Colonic mucosa (tissue), 4 donors: ENCODE results near the gene NOP16. TPM values are rescaled to one million over a fixed set of nuclear protein-coding genes. Genes with fewer than 3 reads are reported as not detected.

Experiments
- DNase-seq: peaks from one replicate; pipeline ENCODE4 v3.0.0-alpha.2; 2020
- H3K27ac ChIP-seq: fragments of 200-600 bp; one replicate; pipeline ENCODE4 v1.8.0; 2021
- H3K27me3 ChIP-seq: fragments of 200-600 bp; one replicate; pipeline ENCODE4 v1.8.0; 2021
- H3K36me3 ChIP-seq: fragments of 200-600 bp; one replicate; pipeline ENCODE4 v1.8.0; 2021
- H3K4me1 ChIP-seq: fragments of 200-600 bp; one replicate; pipeline ENCODE4 v1.8.0; 2021; ENCODE audit warnings: mild to moderate bottlenecking
- H3K4me3 ChIP-seq: fragments of 200-600 bp; one replicate; pipeline ENCODE4 v1.8.0; 2021
- H3K9ac ChIP-seq, 2 donors: one replicate each; pipeline ENCODE4 v1.7.0; 2013; ENCODE audit warnings: control low read depth in 2 of 2, low read depth in 2 of 2, low read length in 2 of 2
- H3K9me3 ChIP-seq: fragments of 200-600 bp; one replicate; pipeline ENCODE4 v1.8.0; 2021
- intact Hi-C: fragments of 100-400 bp; cut with DNase I; formaldehyde crosslinking; loops from one replicate; pipeline ENCODE4 v1.14.1; 2022
- total RNA-seq, 2 donors: library from RNA; stranded (reverse); fragmentation: NEBNext Ultra II Directional in 1 of 2; extraction: Animal tissue kit (Norgen Biotek cat#: 25700) in 1 of 2; gene quantifications; one replicate each; pipeline ENCODE4 v1.2.1, GENCODE V29; 2021
- TF ChIP-seq, protein P1 (sequence below): fragments of 200-600 bp; IDR thresholded peaks from one replicate; pipeline ENCODE4 v1.8.0; 2022; ENCODE audit warnings: antibody characterized with exemption, mild to moderate bottlenecking
- donor health status: healthy.
- donor health status: DM: no; HTN: no; CAD: no.
- donor health status: DM: no; HTN: no; CAD: no.

Gene NOP16
- total RNA-seq, 2 donors from 2014 or later: 17.1 to 45.7 TPM

DNA sequence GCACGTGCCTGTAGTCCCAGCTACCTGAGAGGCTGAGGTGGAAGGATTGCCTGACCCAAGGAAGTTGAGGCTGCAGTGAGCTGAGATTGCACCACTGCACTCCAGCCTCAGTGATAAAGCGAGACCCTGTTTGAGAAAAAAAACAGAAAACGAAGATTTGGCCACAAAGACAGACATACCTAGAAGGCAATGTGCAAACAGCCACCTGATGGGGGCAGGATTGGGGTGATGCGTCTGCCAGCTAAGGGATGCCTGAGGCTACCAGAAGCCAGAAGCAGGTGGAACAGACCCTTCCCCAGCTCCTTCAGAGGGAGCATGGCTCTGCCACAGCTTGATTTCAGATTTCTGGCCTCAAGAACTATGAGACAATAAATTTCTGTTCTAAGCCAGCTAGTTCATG is 3.1 kb upstream of the NOP16 start:
- no peak overlapping the region for H3K9ac ChIP-seq
- no peak overlapping the region for H3K4me3 ChIP-seq
- H3K27ac ChIP-seq: no peak overlapping the region
- no peaks in the 10 kb centered on the region for H3K27me3 ChIP-seq
- peaks cover 5% of the 10 kb centered on the region for H3K4me1 ChIP-seq
- TF ChIP-seq, protein P1, sequence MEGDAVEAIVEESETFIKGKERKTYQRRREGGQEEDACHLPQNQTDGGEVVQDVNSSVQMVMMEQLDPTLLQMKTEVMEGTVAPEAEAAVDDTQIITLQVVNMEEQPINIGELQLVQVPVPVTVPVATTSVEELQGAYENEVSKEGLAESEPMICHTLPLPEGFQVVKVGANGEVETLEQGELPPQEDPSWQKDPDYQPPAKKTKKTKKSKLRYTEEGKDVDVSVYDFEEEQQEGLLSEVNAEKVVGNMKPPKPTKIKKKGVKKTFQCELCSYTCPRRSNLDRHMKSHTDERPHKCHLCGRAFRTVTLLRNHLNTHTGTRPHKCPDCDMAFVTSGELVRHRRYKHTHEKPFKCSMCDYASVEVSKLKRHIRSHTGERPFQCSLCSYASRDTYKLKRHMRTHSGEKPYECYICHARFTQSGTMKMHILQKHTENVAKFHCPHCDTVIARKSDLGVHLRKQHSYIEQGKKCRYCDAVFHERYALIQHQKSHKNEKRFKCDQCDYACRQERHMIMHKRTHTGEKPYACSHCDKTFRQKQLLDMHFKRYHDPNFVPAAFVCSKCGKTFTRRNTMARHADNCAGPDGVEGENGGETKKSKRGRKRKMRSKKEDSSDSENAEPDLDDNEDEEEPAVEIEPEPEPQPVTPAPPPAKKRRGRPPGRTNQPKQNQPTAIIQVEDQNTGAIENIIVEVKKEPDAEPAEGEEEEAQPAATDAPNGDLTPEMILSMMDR: no peak
- intact Hi-C loops: no loop called here
- H3K36me3 ChIP-seq: no peaks in the 10 kb centered on the region
- no peaks in the 10 kb centered on the region for H3K9me3 ChIP-seq
- no peak for DNase-seq

DNA sequence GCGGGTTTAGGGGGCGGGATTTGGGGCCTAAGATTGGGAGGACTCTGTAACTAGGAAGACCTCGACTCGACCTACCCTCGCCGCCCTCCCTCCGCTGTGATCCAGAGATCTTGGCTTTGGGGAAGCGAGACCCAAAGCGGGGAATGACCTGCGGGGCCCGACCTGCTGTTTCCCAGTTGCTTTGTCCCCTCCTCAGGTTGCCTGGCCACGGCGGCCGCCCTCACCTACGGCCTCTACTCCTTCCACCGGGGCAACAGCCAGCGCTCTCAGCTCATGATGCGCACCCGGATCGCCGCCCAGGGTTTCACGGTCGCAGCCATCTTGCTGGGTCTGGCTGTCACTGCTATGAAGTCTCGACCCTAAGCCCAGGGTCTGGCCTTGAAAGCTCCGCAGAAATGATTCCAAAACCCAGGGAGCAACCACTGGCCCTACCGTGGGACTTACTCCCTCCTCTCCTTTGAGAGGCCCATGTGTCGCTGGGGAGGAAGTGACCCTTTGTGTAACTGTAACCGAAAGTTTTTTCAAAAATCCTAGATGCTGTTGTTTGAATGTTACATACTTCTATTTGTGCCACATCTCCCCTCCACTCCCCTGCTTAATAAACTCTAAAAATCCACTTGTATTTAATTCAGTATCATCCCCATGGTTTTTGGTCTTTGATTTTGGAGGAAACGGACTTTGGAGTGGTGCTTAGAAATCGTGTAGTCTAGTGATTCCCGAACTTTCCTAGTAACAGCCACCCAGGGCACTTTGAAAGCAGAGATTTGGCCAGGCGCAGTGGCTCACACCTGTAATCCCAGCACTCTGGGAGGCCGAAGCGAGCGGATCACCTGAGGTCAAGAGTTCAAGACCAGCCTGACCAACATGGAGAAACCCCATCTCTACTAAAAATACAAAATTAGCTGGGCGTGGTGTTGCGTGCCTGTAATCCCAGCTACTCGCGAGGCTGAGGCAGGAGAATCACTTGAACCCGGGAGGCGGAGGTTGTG is 1.0 kb upstream of the NOP16 start:
- Histone ChIP-seq H3K36me3 (no peaks in the 10 kb centered on the region), H3K27ac (peak overlapping the region; percentile 91), H3K9ac (peak overlapping the region; percentile 75 to 97), H3K27me3 (no peaks in the 10 kb centered on the region), H3K4me1 (peaks cover 5% of the 10 kb centered on the region), H3K9me3 (no peaks in the 10 kb centered on the region), H3K4me3 (peak overlapping the region; percentile 92)
- DNase-seq: no peak
- TF ChIP-seq, protein P1: no peak
- intact Hi-C loops: no loop called here

DNA sequence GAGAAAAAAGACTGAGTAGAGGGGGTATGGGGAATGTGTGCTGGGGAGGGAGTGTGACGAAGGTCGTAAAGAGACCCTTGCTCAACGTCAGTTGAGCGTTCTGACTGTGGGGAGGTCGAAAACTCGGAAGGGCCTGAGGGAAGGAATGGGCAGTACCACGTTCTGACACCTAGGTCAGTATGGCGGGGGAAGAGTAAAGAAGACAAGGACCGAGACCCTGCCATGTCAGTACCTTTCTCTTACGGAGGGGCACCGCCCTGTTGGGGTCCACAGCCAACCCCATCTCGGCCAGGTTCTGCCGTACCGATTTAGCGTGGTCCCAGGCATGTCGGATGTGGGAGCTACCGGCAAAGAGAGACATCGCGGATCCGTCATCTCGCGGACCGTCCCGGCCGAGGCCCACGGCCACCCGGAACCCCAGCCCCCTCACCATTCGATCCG is 375 bp downstream of the NOP16 start:
- intact Hi-C loops: no loop called here
- peak overlapping the region; percentile 91 for H3K27ac ChIP-seq
- DNase-seq: no peak

DNA sequence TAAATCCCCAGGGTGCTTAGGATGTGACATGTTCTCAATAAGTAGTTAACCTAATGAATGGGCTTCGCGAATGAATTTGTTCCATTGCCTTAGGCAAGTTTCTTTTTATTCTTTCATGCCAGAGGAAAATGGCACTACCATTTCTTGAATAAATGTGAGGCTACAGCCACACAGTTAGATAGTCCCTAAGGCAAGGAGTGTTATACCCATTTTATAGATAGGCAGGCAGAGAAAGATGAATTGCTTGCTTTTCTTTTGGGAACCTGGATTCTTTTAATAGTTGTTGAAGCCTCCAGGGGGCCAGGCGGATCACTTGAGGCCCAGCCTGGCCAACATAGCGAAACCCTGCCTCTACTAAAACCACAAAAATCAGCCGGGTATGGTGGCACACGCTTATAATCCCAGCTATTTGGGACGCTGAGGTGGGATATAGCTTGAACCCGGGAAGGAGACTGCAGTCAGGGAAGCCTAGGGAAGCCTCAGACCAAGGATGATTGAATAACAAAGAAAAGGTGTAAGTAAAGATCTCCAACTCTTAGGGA is 943 bp downstream of the NOP16 start:
- DNase-seq: no peak
- H3K36me3 ChIP-seq: no peaks in the 10 kb centered on the region

More for the DNA sequence above, 375 bp downstream of the NOP16 start:
- peak overlapping the region; percentile 72 to 97 for H3K9ac ChIP-seq
- H3K27me3 ChIP-seq: no peaks in the 10 kb centered on the region
- TF ChIP-seq, protein P1: no peak
- H3K4me3 ChIP-seq: peak overlapping the region; percentile 92
- H3K9me3 ChIP-seq: no peaks in the 10 kb centered on the region
- H3K36me3 ChIP-seq: no peaks in the 10 kb centered on the region
- H3K4me1 ChIP-seq: peaks cover 5% of the 10 kb centered on the region

DNA sequence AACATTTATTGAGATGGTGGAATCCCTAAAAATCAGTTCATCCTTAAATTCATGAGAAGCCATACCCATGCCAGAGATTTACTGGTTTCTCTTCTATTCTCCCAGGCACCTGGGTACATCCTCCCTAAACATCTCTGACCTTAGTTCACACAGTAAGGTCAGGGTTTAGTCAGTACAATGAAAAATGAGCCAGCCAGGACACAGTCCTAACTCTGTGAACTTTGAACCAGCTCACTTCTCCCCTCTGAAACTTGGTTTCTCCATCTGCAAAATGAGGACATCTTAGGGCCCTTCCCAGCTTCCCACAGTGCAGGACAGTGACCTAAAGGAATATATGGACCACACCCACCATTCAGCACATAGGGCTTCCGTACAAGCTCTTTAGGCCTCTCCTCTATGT is 1.9 kb downstream of the NOP16 start:
- TF ChIP-seq, protein P1: no peak
- H3K4me1 ChIP-seq: peaks cover 5% of the 10 kb centered on the region
- intact Hi-C loops: no loop called here
- H3K27me3 ChIP-seq: no peaks in the 10 kb centered on the region
- H3K27ac ChIP-seq: no peak overlapping the region
- H3K9ac ChIP-seq: no peak overlapping the region
- no peak for DNase-seq
- no peak overlapping the region for H3K4me3 ChIP-seq
- H3K36me3 ChIP-seq: no peaks in the 10 kb centered on the region
- H3K9me3 ChIP-seq: no peaks in the 10 kb centered on the region

More for the DNA sequence above, 943 bp downstream of the NOP16 start:
- TF ChIP-seq, protein P1: no peak
- Histone ChIP-seq H3K27ac (no peak overlapping the region), H3K9me3 (no peaks in the 10 kb centered on the region), H3K27me3 (no peaks in the 10 kb centered on the region), H3K4me1 (peaks cover 5% of the 10 kb centered on the region), H3K9ac (peak overlapping the region in 1 of 2 donors; percentile 97), H3K4me3 (peak overlapping the region; percentile 92)
- intact Hi-C loops: no loop called here
